H1 (cell line): ENCODE data around the gene PLEKHG1. TPM values are rescaled to one million over a fixed set of nuclear protein-coding genes. Genes with fewer than 3 reads are reported as not detected.

Source experiments
- CTCF ChIP-seq, 3 experiments: IDR thresholded peaks; 1 replicate in 2 of 3; 2 replicates in 1 of 3; pipeline versions ENCODE4 v1.5.1 to v1.6.1; 2011; ENCODE audit warnings: low read length in 3 of 3, mild to moderate bottlenecking in 3 of 3, inconsistent platforms in 2 of 3, low read depth in 1 of 3, moderate library complexity in 1 of 3; ENCODE audit not compliant: insufficient read depth in 1 of 3; ENCODE audit errors: control extremely low read depth in 1 of 3
- polyA plus RNA-seq, 7 experiments: library from polyadenylated mRNA; depleted of rRNA in 3 of 7; stranded (reverse) in 5 of 7; unstranded in 2 of 7; fragments of >200 nt in 5 of 7; fragments of 200-250 nt in 2 of 7; gene quantifications; 1 replicate in 5 of 7; 2 replicates in 1 of 7; 4 replicates in 1 of 7; pipeline versions ENCODE4 v1.2.1 to v1.2.3, GENCODE V29; 2011 to 2013; ENCODE audit warnings: missing spikeins in 2 of 7, mixed read lengths in 2 of 7
- total RNA-seq: library from RNA; stranded (reverse); fragmentation: NEBNext Ultra II Directional; extraction: Animal tissue kit (Norgen Biotek cat#: 25700); gene quantifications from 2 replicates; pipeline ENCODE4 v1.2.1, GENCODE V29; 2021

PLEKHG1 gene
- total and polyA plus RNA-seq, 2 of the 8 experiments (the other 6 are each of a cell fraction or from before 2014, with no cell fraction given): 0.94 to 2.2 TPM

GRCh38 chr6:150584596-150584995 is 15.1 kb upstream of the PLEKHG1 start (continued):
- TF ChIP-seq CTCF (IDR thresholded peaks at IDR 0.05; ENCODE audit: control extremely low read depth in 1 of 3, insufficient read depth in 1 of 3, low read depth in 1 of 3, low read length in 3 of 3): no peak
